Suprapubic skin (tissue), 3 donors: ENCODE measurements around the gene BRD9.

Source experiments
- CTCF ChIP-seq, 2 donors: fragments of 200-600 bp in 1 of 2; fragments of 450-650 bp in 1 of 2; sonication (generic) in 1 of 2; IDR thresholded peaks; one replicate each; pipeline ENCODE4 v1.5.1; 2016 to 2019; ENCODE audit warnings: antibody characterized with exemption in 2 of 2, mild to moderate bottlenecking in 1 of 2, moderate library complexity in 1 of 2
- POLR2AphosphoS5 ChIP-seq, 3 donors: sonication (generic); formaldehyde crosslinking; IDR thresholded peaks; one replicate each; pipeline ENCODE4 v1.6.1; 2017; ENCODE audit warnings: antibody characterized with exemption in 3 of 3

- TF ChIP-seq POLR2AphosphoS5 (IDR thresholded peaks at IDR 0.05): no peak
- TF ChIP-seq CTCF (IDR thresholded peaks at IDR 0.05): no peak
Observed at GRCh38 chr5:914174-914573, 21.6 kb upstream of the BRD9 start.
